ENCODE data around the gene CXCR2. TPM values are rescaled to one million over a fixed set of nuclear protein-coding genes. Genes with fewer than 3 reads are reported as not detected.

CXCR2 gene
- total and polyA plus RNA-seq, 2 of the 8 experiments (the other 6 are each of a cell fraction or from before 2014, with no cell fraction given), result 1.4 to 1.6 TPM

DNA sequence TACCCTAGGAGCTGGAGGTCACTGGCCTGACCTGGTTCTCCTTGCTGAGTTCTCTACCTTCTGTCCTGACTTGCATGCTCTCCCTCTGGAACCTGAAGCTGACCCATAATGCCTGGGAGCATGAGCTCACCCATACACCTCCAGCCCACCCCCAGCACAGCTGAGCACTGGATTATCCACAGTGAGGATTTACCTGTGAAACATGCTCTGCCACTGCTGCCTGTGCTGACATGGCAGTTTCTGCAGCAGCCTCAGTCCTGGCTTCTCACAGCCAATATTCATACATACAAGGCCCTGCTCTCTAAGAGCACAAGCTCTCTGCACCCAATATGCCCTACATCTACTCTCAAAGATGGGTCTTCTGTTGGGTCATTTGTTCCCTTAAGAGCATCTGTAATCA is 5.0 kb downstream of the CXCR2 start:
- Histone ChIP-seq H3K36me3 (ENCODE audit: control insufficient read depth in 2 of 4, insufficient read depth in 4 of 4, low read length in 3 of 4) (no peaks in the 10 kb centered on the region), H2AK5ac (ENCODE audit: low read depth, low read length) (no peak overlapping the region), H2BK20ac (ENCODE audit: low read length) (no peak overlapping the region), H3K27ac (ENCODE audit: low read depth, low read length) (no peak overlapping the region), H3K27me3 (replicated peaks in 1 of 4; ENCODE audit: control insufficient read depth in 3 of 4, extremely low read depth in 1 of 4, insufficient read depth in 3 of 4, low read length in 3 of 4) (0 out of 7 replicates have a peak, but pooled peaks cover 0 to 2% (median 0%) of the 10 kb centered on the region in 4 experiments), H3K4me1 (replicated peaks in 1 of 4; ENCODE audit: control insufficient read depth in 3 of 4, insufficient read depth in 4 of 4, low read length in 3 of 4) (peaks cover 0 to 4% (median 1%) of the 10 kb centered on the region in 4 experiments; a peak in 1 of 7 replicates), H3K14ac (ENCODE audit: insufficient read length) (no peak overlapping the region), H2BK5ac (ENCODE audit: low read depth, low read length) (no peak overlapping the region), H4K20me1 (replicated peaks in 1 of 2; ENCODE audit: control insufficient read depth in 1 of 2, insufficient read depth in 2 of 2, low read length in 2 of 2) (no peaks in the 10 kb centered on the region), H3K23me2 (ENCODE audit: low read depth, low read length) (no peaks in the 10 kb centered on the region), H4K91ac (replicated peaks; ENCODE audit: insufficient read length, low read length) (no peak overlapping the region), H3K56ac (replicated peaks; ENCODE audit: insufficient read length, low read depth, low read length) (no peak overlapping the region), H3K79me2 (ENCODE audit: control insufficient read depth in 1 of 2, insufficient read depth in 2 of 2, low read length in 2 of 2) (no peaks in the 10 kb centered on the region), H3K79me1 (ENCODE audit: low read depth, low read length) (no peaks in the 10 kb centered on the region), H3K4ac (replicated peaks; ENCODE audit: insufficient read length, low read depth, low read length) (no peak overlapping the region), H4K5ac (ENCODE audit: insufficient read length, low read depth, low read length) (no peak overlapping the region), H2BK120ac (replicated peaks; ENCODE audit: low read depth, low read length) (no peak overlapping the region), H2AFZ (ENCODE audit: low read length) (no peak overlapping the region), H4K8ac (ENCODE audit: extremely low read depth, insufficient read depth, low read length) (no peak overlapping the region; the same call in 1 of the 2 replicates), H3K4me3 (ENCODE audit: extremely low read depth in 1 of 4, insufficient read depth in 2 of 4, low read depth in 3 of 4, low read length in 4 of 4) (no peak overlapping the region), H2BK12ac (ENCODE audit: low read depth, low read length) (no peak overlapping the region), H2BK15ac (ENCODE audit: low read length) (no peak overlapping the region), H3K9ac (replicated peaks in 1 of 4; ENCODE audit: extremely low read depth in 1 of 4, low read depth in 3 of 4, low read length in 3 of 4) (no peak overlapping the region), H3K4me2 (ENCODE audit: insufficient read depth in 1 of 2, low read depth in 2 of 2, low read length in 2 of 2) (no peak overlapping the region), H3K9me3 (ENCODE audit: insufficient read depth in 2 of 2, low read depth in 1 of 2, low read length in 1 of 2) (no peaks in the 10 kb centered on the region), H3K18ac (ENCODE audit: extremely low read depth, low read length) (no peak overlapping the region), H3K23ac (ENCODE audit: insufficient read length) (no peak overlapping the region)
- DNase-seq (ENCODE audit: low read depth in 1 of 2, low spot score in 2 of 2) (no peak), FAIRE-seq (no peak)
- ChIA-PET CTCF (ENCODE audit: partially characterized antibody) (interaction anchor here (0.6 to 1.4 kb wide), 6 partner anchors 9 to 251 kb away, joined by 3 to 5 read pairs (median 3); partner anchors contain the start of gene SLC11A1), POLR2A (ENCODE audit: partially characterized antibody) (interaction anchor here (0.7 to 1.3 kb wide), 3 partner anchors 11 to 119 kb away, joined by 3 read pairs; no protein-coding TSS in a partner anchor)
- TF ChIP-seq RBBP5 (IDR thresholded peaks at IDR 0.05; ENCODE audit: borderline replicate concordance, low read depth, low read length) (no peak), CEBPB (IDR thresholded peaks at IDR 0.05; ENCODE audit: low read depth, low read length) (no peak), ZNF274 (IDR thresholded peaks at IDR 0.05; ENCODE audit: borderline replicate concordance, extremely low read depth, low read length) (no peak), SIRT6 (IDR thresholded peaks at IDR 0.05; ENCODE audit: low read length) (no peak), GABPA (IDR thresholded peaks at IDR 0.05; ENCODE audit: borderline replicate concordance, insufficient read depth, low read length) (no peak), CHD1 (IDR thresholded peaks at IDR 0.05; ENCODE audit: low read depth, low read length) (no peak), HDAC6 (IDR thresholded peaks at IDR 0.05; ENCODE audit: low read depth, low read length) (no peak), EP300 (IDR thresholded peaks at IDR 0.05; ENCODE audit: borderline replicate concordance in 1 of 2, low read depth in 2 of 2, low read length in 2 of 2) (no peak)
- TF ChIP-seq, protein P1, sequence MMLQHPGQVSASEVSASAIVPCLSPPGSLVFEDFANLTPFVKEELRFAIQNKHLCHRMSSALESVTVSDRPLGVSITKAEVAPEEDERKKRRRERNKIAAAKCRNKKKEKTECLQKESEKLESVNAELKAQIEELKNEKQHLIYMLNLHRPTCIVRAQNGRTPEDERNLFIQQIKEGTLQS (IDR thresholded peaks at IDR 0.05; ENCODE audit: insufficient read depth, low read depth, low read length), result no peak
- TF ChIP-seq, protein P2, sequence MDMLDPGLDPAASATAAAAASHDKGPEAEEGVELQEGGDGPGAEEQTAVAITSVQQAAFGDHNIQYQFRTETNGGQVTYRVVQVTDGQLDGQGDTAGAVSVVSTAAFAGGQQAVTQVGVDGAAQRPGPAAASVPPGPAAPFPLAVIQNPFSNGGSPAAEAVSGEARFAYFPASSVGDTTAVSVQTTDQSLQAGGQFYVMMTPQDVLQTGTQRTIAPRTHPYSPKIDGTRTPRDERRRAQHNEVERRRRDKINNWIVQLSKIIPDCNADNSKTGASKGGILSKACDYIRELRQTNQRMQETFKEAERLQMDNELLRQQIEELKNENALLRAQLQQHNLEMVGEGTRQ (IDR thresholded peaks at IDR 0.05; ENCODE audit: low read length), result no peak
- TF ChIP-seq, protein P3, sequence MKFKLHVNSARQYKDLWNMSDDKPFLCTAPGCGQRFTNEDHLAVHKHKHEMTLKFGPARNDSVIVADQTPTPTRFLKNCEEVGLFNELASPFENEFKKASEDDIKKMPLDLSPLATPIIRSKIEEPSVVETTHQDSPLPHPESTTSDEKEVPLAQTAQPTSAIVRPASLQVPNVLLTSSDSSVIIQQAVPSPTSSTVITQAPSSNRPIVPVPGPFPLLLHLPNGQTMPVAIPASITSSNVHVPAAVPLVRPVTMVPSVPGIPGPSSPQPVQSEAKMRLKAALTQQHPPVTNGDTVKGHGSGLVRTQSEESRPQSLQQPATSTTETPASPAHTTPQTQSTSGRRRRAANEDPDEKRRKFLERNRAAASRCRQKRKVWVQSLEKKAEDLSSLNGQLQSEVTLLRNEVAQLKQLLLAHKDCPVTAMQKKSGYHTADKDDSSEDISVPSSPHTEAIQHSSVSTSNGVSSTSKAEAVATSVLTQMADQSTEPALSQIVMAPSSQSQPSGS (IDR thresholded peaks at IDR 0.05; ENCODE audit: low read length), result no peak
